Naive thymus-derived CD4-positive, alpha-beta T cell (primary cell): Measurements from ENCODE around the gene EPB41L5. TPM values are rescaled to one million over a fixed set of nuclear protein-coding genes. Genes with fewer than 3 reads are reported as not detected.

Experiments
- ATAC-seq: fragments of 150-1000 bp; cut with Tn5 transposase; 2 replicates; pipeline ENCODE4 v1.10.0; 2021; ENCODE audit warnings: mild to moderate bottlenecking, moderate library complexity
- CTCF ChIA-PET: fragments of 350-600 bp; sonication (Branson Sonifier 250); formaldehyde crosslinking; loops from one replicate; lab custom pipeline; 2021; ENCODE audit warnings: antibody characterized with exemption; lab: Charles Lee
- POLR2A ChIA-PET: fragments of 350-600 bp; sonication (Branson Sonifier 250); formaldehyde crosslinking; loops from one replicate; lab custom pipeline; 2021; ENCODE audit warnings: antibody characterized with exemption, inconsistent platforms; lab: Charles Lee
- DNase-seq, 9 donors: peaks; one replicate each; pipeline versions ENCODE4 v3.0.0 to v3.0.0-alpha.2; 2020 to 2022; ENCODE audit warnings: mixed read lengths in 1 of 9
- H3K27ac ChIP-seq: one replicate; pipeline ENCODE4 v1.7.0; 2013; ENCODE audit warnings: mild to moderate bottlenecking, low read depth, low read length, moderate library complexity
- H3K27me3 ChIP-seq, 2 donors: one replicate each; pipeline ENCODE4 v1.7.0; 2013; ENCODE audit warnings: low read length in 2 of 2, mild to moderate bottlenecking in 2 of 2, moderate library complexity in 2 of 2; ENCODE audit not compliant: control insufficient read depth in 2 of 2, insufficient read depth in 2 of 2
- H3K36me3 ChIP-seq, 3 experiments: 1 replicate in 2 of 3; 2 replicates in 1 of 3; pipeline ENCODE4 v1.7.0; 2013; ENCODE audit warnings: low read length in 3 of 3, mild to moderate bottlenecking in 3 of 3, moderate library complexity in 1 of 3; ENCODE audit not compliant: insufficient read depth in 3 of 3, control insufficient read depth in 2 of 3
- H3K4me1 ChIP-seq, 2 donors: one replicate each; pipeline ENCODE4 v1.7.0; 2013; ENCODE audit warnings: low read length in 2 of 2, mild to moderate bottlenecking in 2 of 2, moderate library complexity in 1 of 2; ENCODE audit not compliant: control insufficient read depth in 2 of 2, insufficient read depth in 2 of 2
- H3K4me3 ChIP-seq: 2 replicates; pipeline ENCODE4 v1.7.0; 2013; ENCODE audit warnings: mild to moderate bottlenecking, low read length
- H3K9me3 ChIP-seq, 3 experiments: 1 replicate in 2 of 3; 2 replicates in 1 of 3; pipeline ENCODE4 v1.7.0; 2013; ENCODE audit warnings: low read length in 3 of 3; ENCODE audit not compliant: control insufficient read depth in 2 of 3
- H3K27ac Mint-ChIP-seq, 9 donors: one replicate each; pipeline ENCODE4 v1.8.0; 2020 to 2022; ENCODE audit warnings: mixed read lengths in 9 of 9, mild to moderate bottlenecking in 8 of 9, moderate library complexity in 5 of 9, inconsistent platforms in 2 of 9
- H3K27me3 Mint-ChIP-seq, 5 donors: one replicate each; pipeline ENCODE4 v1.8.0; 2021 to 2022; ENCODE audit warnings: mixed read lengths in 5 of 5, mild to moderate bottlenecking in 1 of 5
- H3K36me3 Mint-ChIP-seq, 5 donors: one replicate each; pipeline ENCODE4 v1.8.0; 2020 to 2022; ENCODE audit warnings: mixed read lengths in 5 of 5, mild to moderate bottlenecking in 3 of 5, inconsistent platforms in 1 of 5
- H3K4me1 Mint-ChIP-seq, 7 donors: one replicate each; pipeline ENCODE4 v1.8.0; 2020 to 2022; ENCODE audit warnings: mixed read lengths in 7 of 7, mild to moderate bottlenecking in 3 of 7, inconsistent platforms in 1 of 7
- H3K4me3 Mint-ChIP-seq, 10 donors: one replicate each; pipeline ENCODE4 v1.8.0; 2020 to 2022; ENCODE audit warnings: mild to moderate bottlenecking in 10 of 10, mixed read lengths in 10 of 10, moderate library complexity in 6 of 10, inconsistent platforms in 2 of 10
- H3K9me3 Mint-ChIP-seq, 11 donors: one replicate each; pipeline ENCODE4 v1.8.0; 2020 to 2022; ENCODE audit warnings: mixed read lengths in 11 of 11, mild to moderate bottlenecking in 4 of 11, inconsistent platforms in 1 of 11, moderate library complexity in 1 of 11
- intact Hi-C, 2 donors: fragments of 100-400 bp; cut with micrococcal nuclease; formaldehyde crosslinking; loops; one replicate each; pipeline ENCODE4 v1.15.1; 2023
- polyA plus RNA-seq, 2 donors: library from polyadenylated mRNA; unstranded; fragments of 300-500 nt; fragmentation: Illumina TruSeq; gene quantifications; one replicate each; pipeline ENCODE4 v1.2.3, GENCODE V29; 2021
- total RNA-seq, 6 experiments: library from RNA in 5 of 6; stranded (reverse) in 5 of 6; gene quantifications; 1 replicate in 5 of 6; 2 replicates in 1 of 6; pipeline ENCODE4 v1.2.3 and lab custom pipeline; 2021 to 2026

Gene EPB41L5
- total and polyA plus RNA-seq, 7 experiments from 2014 or later = 2.2 to 9.3 (median 6.5) TPM

DNA sequence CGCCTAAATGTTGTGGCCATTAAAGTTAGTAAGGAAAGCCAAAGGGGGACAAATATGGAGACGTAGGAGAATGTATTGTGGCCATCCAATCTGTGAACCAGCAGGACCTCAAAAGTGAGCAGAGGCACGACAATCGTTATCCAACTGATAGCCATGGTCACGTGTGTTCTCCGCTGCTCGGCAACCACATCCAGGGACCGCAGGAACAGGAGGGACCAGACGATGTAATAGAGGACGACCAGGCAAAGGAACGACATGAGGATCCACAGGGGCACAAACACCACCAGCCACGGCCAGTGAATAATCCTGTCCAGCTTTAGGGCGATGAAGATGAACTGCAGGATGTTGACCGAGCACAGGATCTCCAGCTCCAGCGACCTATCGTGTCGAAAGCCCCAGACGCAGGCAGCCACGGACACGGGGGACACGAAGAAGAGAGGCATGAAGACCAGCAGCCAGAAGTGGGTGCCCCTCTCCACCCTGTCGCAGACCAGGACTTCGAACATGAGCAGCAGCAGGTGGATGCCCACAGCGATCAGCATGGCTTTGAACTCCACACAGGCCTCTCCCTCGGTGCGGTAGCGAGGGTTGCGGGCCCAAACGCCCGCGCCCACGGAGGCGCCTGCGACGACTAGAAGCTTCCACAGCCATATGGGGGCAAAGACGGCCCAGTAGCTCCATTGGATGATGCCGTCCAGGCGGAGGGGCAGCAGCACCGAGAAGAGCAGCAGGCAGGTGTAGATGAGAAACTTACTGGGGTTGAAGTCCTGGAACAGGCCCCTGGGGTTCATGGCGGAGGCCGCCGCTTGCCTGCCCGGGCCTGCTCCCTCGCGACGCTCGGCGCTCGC is 209.5 kb downstream of the EPB41L5 start:
- CTCF ChIA-PET = interaction anchor here (1.1 kb wide), 2 partner anchors 12 to 91 kb away, joined by 3 to 4 read pairs; no protein-coding TSS in a partner anchor
- Mint-ChIP-seq H3K36me3 (peaks cover 7 to 52% (median 45%) of the 10 kb centered on the region in 5 donors), H3K4me3 (peak overlapping the region; percentile 73 to 91 (median 84)), H3K27me3 (no peaks in the 10 kb centered on the region), H3K9me3 (peaks cover 0 to 43% (median 20%) of the 10 kb centered on the region in 11 donors), H3K27ac (peak overlapping the region; percentile 62 to 91 (median 89)), H3K4me1 (peaks cover 34 to 66% (median 48%) of the 10 kb centered on the region in 7 donors)
- DNase-seq (peak in 2 of 9 donors; percentile 15 to 20), ATAC-seq (no peak)
- peak overlapping the region; percentile 74 for H3K4me3 ChIP-seq
- intact Hi-C loops = loop anchor here (1.0 to 2.0 kb wide), 12 partner anchors 10 to 856 kb away; partner anchors contain the start of genes C2orf76 (in 2 of the 2), DBI (in 2 of the 2), PTPN4 (in 2 of the 2) and RALB (in 2 of the 2)
- H3K36me3 ChIP-seq = no peaks in the 10 kb centered on the region
- POLR2A ChIA-PET = interaction anchor here (1.0 to 3.6 kb wide), 11 partner anchors 9 to 464 kb away, joined by 3 to 28 read pairs (median 5); partner anchors contain the start of gene RALB
- H3K4me1 ChIP-seq = peaks cover 17 to 23% of the 10 kb centered on the region in 2 donors
- H3K27me3 ChIP-seq = no peaks in the 10 kb centered on the region
- peak overlapping the region; percentile 94 for H3K27ac ChIP-seq
- peaks cover 0 to 16% (median 0%) of the 10 kb centered on the region in 3 experiments for H3K9me3 ChIP-seq

GRCh38 chr2:120223034-120223912 is 210.4 kb downstream of the EPB41L5 start, which contains the start of gene TMEM185B:
TMEM185B (minus strand) TSS chr2:120223400; CDS start chr2:120222976, 424 bp downstream.
- peaks cover 7 to 48% (median 38%) of the 10 kb centered on the region in 5 donors for H3K36me3 Mint-ChIP-seq
- no peaks in the 10 kb centered on the region for H3K36me3 ChIP-seq
- H3K27ac Mint-ChIP-seq = peak within 1 kb of the TSS; percentile 85 to 92 (median 91)

GRCh38 chr2:120224256-120224655 is 211.4 kb downstream of the EPB41L5 start:
- Mint-ChIP-seq H3K36me3 (peaks cover 7 to 54% (median 29%) of the 10 kb centered on the region in 5 donors), H3K9me3 (peaks cover 0 to 33% (median 12%) of the 10 kb centered on the region in 11 donors), H3K4me1 (peaks cover 34 to 73% (median 66%) of the 10 kb centered on the region in 7 donors), H3K4me3 (peak overlapping the region; percentile 82 to 89 (median 87)), H3K27me3 (no peaks in the 10 kb centered on the region), H3K27ac (peak overlapping the region; percentile 59 to 92 (median 86))
- no peaks in the 10 kb centered on the region for H3K36me3 ChIP-seq
- POLR2A ChIA-PET = interaction anchor here (0.5 to 2.0 kb wide), 4 partner anchors 28 to 89 kb away, joined by 4 to 8 read pairs (median 4); no protein-coding TSS in a partner anchor
- H3K4me3 ChIP-seq = peak overlapping the region; percentile 74
- no peak overlapping the region for H3K27ac ChIP-seq
- intact Hi-C loops = no loop called here
- CTCF ChIA-PET = no interaction called here
- no peaks in the 10 kb centered on the region for H3K27me3 ChIP-seq
- H3K4me1 ChIP-seq = peaks cover 21 to 23% of the 10 kb centered on the region in 2 donors
- ATAC-seq (no peak), DNase-seq (no peak)
- H3K9me3 ChIP-seq = peaks cover 0 to 15% (median 0%) of the 10 kb centered on the region in 3 experiments

More at GRCh38 chr2:120223034-120223912, 210.4 kb downstream of the EPB41L5 start, which contains the start of gene TMEM185B:
- H3K27me3 Mint-ChIP-seq = no peaks in the 10 kb centered on the region
- peak; percentile 97 for ATAC-seq
- peak; percentile 83 to 96 (median 90) for DNase-seq
- Histone ChIP-seq H3K27ac (peak within 1 kb of the TSS; percentile 94), H3K4me3 (peak within 1 kb of the TSS; percentile 74), H3K27me3 (no peaks in the 10 kb centered on the region), H3K9me3 (peaks cover 0 to 16% (median 0%) of the 10 kb centered on the region in 3 experiments), H3K4me1 (peaks cover 20 to 23% of the 10 kb centered on the region in 2 donors)
- POLR2A ChIA-PET = interaction anchor here (0.7 to 3.6 kb wide), 12 partner anchors 8 to 465 kb away, joined by 3 to 28 read pairs (median 4); partner anchors contain the start of gene RALB
- peaks cover 0 to 43% (median 16%) of the 10 kb centered on the region in 11 donors for H3K9me3 Mint-ChIP-seq
- peak within 1 kb of the TSS; percentile 83 to 91 (median 88) for H3K4me3 Mint-ChIP-seq
- CTCF ChIA-PET = no interaction called here
- intact Hi-C loops = loop anchor here (1.0 to 2.0 kb wide), 12 partner anchors 9 to 857 kb away; partner anchors contain the start of genes C2orf76 (in 2 of the 2), DBI (in 2 of the 2), PTPN4 (in 2 of the 2) and RALB (in 2 of the 2)
- peaks cover 34 to 67% (median 56%) of the 10 kb centered on the region in 7 donors for H3K4me1 Mint-ChIP-seq

DNA sequence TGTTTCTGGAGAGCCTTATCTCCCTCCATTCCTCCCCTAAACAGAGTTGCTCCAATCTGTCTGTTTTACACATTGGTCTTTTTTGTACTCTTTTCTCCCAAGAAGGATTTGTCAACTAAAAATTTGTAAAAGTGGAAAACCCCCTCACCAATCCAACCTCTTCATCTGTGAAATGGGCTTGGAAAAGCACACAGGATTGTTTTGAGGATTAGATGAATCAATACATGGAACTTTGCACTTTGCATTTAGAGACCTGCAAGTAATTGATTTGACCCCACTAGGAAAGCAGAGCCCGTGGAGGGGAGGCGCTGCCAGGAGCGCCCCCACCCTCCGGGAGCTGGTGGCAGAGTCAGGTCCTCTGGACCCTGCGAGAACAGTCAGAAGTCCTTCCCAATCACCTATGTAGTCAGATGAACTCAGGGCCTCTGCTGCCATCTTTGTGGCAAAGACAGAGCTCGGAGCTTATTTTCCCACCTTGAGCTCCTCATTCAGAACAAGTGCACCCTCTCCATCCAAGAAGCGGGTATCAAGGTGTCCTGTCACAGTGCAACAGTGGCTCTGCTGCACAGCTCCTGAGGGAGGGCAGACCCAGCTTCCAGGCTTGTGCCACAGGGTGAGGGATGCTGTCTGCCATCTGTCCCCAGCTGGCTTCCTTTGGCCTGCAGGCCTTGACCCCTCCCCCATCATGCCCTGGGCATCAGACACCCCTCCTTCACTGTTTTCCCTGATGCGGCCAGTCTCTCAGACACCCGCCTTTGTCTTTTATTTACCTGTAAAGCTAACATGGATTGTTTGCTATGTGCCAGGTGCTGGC is 212.1 kb downstream of the EPB41L5 start:
- POLR2A ChIA-PET = interaction anchor here (0.7 to 2.0 kb wide), 3 partner anchors 9 to 49 kb away, joined by 3 to 8 read pairs (median 4); no protein-coding TSS in a partner anchor

DNA sequence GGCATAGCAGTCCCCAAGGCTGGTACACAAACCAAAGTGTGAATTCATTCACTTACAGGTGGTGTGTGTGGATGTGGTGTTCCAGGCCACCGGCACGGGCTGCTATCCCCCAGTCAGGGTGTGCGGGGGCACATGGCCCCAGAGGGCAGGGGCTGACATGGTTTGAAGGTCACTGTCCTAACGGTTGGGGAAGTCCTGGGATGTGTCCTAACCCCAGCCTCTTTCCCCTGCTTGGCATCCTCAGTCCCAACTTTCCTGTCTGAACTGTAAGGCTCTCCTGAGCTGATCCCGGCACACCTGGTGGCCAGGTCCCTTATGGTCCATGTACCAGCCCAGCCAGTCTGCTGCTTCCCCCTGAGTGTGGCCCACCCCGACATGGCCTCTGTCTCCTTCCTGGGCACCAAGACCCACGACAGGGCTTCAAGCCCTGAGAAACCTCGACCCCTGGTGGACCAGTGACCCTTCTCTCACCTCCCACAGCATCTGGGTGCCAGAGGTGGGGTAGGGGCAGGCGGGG is 212.7 kb downstream of the EPB41L5 start:
- CTCF ChIA-PET = interaction anchor here (1.1 kb wide), 1 partner anchor 49 kb away, joined by 5 read pairs; no protein-coding TSS in a partner anchor

More for the DNA sequence above, 212.1 kb downstream of the EPB41L5 start:
- no peak overlapping the region for H3K27ac ChIP-seq
- Mint-ChIP-seq H3K9me3 (peaks cover 0 to 27% (median 12%) of the 10 kb centered on the region in 11 donors), H3K4me1 (peaks cover 34 to 80% (median 71%) of the 10 kb centered on the region in 7 donors), H3K27ac (peak overlapping the region; percentile 36 to 91 (median 65)), H3K27me3 (no peaks in the 10 kb centered on the region), H3K36me3 (peaks cover 7 to 54% (median 24%) of the 10 kb centered on the region in 5 donors), H3K4me3 (peak overlapping the region; percentile 72 to 89 (median 86))
- no peaks in the 10 kb centered on the region for H3K27me3 ChIP-seq
- intact Hi-C loops = no loop called here
- DNase-seq = no peak
- H3K36me3 ChIP-seq = no peaks in the 10 kb centered on the region
- ATAC-seq = no peak
- H3K4me1 ChIP-seq = peaks cover 23% of the 10 kb centered on the region in 2 donors
- no peak overlapping the region for H3K4me3 ChIP-seq
- CTCF ChIA-PET = interaction anchor here (1.1 kb wide), 1 partner anchor 48 kb away, joined by 5 read pairs; no protein-coding TSS in a partner anchor
- H3K9me3 ChIP-seq = peaks cover 0 to 8% (median 0%) of the 10 kb centered on the region in 3 experiments

More for the DNA sequence above, 212.7 kb downstream of the EPB41L5 start:
- peaks cover 30 to 77% (median 72%) of the 10 kb centered on the region in 7 donors for H3K4me1 Mint-ChIP-seq
- no peak for ATAC-seq
- H3K36me3 Mint-ChIP-seq = peaks cover 6 to 54% (median 18%) of the 10 kb centered on the region in 5 donors
- H3K27me3 Mint-ChIP-seq = no peaks in the 10 kb centered on the region
- Histone ChIP-seq H3K36me3 (no peaks in the 10 kb centered on the region), H3K4me1 (peaks cover 26 to 28% of the 10 kb centered on the region in 2 donors), H3K27ac (no peak overlapping the region), H3K4me3 (no peak overlapping the region), H3K9me3 (peaks cover 0 to 8% (median 0%) of the 10 kb centered on the region in 3 experiments), H3K27me3 (no peaks in the 10 kb centered on the region)
- H3K27ac Mint-ChIP-seq = peak overlapping the region in 4 of 9 donors; percentile 13 to 52 (median 28)
- intact Hi-C loops = no loop called here
- peak overlapping the region in 1 of 10 donors; percentile 25 for H3K4me3 Mint-ChIP-seq
- POLR2A ChIA-PET = interaction anchor here (1.0 to 2.0 kb wide), 2 partner anchors 49 to 88 kb away, joined by 3 to 8 read pairs; no protein-coding TSS in a partner anchor
- no peak for DNase-seq
- H3K9me3 Mint-ChIP-seq = peaks cover 0 to 21% (median 11%) of the 10 kb centered on the region in 11 donors
